GM15510 (cell line): ENCODE measurements around the gene RNF220.

Source experiments
- POLR2A ChIP-seq: IDR thresholded peaks from 3 replicates; pipeline ENCODE4 v1.6.1; 2011; ENCODE audit warnings: borderline replicate concordance; ENCODE audit not compliant: insufficient read length; ENCODE audit errors: extremely low read depth

Gene RNF220

DNA sequence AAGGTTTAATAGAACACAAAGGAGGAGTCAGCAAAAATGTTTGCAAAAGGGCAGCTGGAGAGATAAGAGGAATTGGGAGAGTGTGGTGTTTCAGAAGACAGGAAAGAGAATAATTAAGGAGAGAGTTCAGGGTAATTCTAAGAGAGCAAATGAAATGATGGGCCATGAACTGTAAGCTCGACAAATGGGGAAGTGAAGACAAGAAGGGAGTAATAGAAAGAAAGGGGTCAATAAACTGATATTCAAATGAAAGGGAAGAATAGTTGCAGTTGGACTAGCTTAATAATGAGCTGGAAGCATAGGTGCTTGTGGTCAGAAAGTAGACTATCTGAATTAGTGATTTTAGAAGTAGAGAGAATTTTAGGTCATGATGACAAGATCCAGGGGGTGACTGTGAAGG lies 15.6 kb upstream of the RNF220 start:
- TF ChIP-seq POLR2A: no peak

DNA sequence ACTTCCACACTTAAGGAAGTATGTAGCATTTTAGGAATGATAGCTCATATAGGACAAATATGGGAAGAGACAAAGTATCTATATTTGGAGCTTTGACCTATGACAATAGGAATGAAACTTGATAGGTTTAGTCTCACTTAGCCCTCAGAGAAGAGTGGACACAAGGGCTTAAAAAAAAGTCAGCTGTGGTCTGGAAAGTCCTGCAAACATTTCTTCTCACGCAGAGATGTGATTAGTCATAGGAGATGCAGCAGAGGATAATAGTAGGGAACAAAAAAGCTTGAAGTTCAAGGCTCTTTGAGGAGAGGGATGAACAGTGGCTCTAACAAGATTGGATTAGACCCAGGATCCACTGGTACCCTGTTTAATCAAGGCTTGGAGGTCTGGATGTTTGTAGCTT lies 14.8 kb upstream of the RNF220 start:
- TF ChIP-seq POLR2A: no peak

DNA sequence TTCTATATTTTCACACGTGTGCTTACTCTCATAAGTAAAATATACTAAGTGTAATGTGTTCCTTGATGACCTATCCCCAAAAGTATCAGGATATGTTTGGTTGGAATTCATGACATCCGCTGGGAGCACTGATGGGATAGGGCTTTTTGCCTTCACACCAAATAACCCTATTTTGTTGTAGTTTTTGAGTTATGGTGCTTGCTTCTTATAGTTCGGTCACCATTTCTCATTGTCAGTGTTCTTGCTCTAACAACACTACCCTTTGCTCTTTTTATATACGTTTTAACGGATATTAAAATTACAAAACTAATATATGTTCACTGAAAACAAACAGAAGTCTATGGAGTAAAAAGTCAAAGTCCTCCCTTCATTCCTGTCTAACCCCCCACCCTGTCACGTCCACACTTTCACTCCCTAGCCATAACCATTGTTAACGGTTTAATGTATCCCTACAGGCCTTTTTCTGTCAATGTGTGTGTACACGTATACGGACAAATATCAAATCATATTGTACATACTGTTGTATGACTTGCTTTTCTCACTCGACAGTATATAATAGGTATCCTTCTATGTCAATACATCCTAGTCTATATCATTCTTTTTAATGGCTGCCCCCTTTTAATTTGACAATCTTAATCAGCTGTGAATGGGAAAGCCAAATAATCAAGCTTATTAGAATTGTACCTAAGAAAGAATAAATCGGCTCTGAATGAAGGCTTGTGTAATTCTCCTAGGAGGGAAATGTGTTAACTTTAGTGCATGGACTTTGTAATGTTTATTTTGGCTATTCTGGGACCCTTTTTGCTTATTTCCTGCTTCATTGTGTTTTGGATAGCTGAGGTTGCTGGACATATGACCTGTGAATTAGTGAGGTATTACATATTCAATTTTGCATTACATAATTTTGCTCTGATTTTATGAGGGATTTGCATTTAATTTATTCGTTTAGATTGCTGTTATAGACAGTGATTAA lies 3.5 kb upstream of the RNF220 start:
- no peak for TF ChIP-seq POLR2A

DNA sequence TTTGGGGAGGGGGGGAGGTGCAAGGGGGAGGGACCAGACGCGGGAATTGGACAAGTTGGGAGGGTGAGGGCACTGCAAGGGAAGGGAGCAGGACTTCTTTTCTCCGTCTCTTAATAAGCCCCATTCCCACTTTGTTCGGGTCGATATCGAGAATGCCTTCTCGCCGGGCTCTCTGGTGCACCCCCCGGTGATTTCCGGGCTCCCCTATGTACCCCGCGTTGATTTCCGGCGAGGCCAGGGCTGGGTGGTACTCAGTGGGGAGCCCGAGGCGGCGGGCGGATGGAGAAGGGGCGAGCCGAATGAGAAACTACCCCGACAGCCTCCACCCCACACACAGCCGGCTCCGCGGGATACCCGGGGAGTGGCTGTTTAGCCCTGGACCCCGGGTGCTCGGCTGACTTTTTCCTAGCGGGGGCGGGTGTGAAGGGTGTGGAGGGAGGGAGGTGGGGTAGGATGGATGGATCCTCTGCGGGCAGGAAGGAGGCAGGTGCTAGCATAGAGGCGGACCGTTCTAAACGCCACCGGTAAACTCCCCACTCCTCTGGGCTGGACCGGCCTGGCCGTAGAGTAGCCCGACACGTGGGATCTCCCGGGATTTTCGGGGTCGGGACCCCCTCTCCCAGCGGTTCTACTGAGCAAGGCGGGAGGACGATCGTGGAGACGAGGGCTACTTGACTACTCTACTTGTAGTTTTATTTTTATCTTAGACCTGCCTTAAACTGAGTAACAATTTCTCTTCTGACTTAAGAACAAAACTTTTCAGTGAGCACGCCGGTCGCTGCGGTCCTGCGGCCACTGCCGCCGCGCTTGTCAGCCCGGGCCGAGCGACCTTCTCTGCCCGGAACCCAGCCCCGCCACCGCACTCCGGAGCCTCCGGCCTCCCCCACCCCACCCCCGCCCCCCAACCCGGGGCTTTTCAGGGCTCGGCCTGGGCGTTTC lies 1.0 kb downstream of the RNF220 start:
- TF ChIP-seq POLR2A: no peak

DNA sequence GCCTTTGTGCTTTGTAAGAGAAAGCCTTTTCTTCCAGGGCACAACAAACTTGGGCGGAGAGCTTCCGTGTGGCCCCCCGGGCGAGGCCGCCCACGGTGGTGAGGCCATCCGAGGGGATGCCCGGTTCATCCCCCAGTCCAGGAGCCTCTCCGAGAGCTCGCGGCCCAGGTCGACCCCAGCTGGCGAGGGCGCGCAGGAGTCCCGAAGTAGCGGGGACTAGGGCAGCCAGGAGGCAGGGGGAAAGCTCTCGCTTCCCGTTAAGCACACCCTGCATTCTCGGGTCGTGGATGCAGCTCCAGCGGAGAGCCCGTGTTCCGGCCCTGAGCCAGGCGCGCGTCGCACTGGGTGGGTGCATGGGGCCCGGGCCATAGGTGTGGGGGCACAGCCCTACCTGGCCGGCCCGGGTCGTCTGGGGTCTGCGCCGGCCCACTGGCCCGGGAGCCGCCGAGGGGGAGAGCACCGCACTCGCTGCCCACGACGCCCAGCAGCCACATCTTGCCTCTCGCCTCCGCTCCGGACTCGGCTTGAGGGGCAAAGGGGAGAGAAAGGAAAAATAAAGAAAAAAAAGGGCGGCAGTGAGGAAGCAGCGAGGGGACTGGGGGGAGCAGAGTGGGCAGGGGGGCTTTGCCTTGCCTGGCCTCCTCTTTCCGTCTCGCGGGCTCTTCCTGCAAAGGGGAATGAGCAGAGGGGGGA lies 1.8 kb downstream of the RNF220 start:
- no peak for TF ChIP-seq POLR2A

DNA sequence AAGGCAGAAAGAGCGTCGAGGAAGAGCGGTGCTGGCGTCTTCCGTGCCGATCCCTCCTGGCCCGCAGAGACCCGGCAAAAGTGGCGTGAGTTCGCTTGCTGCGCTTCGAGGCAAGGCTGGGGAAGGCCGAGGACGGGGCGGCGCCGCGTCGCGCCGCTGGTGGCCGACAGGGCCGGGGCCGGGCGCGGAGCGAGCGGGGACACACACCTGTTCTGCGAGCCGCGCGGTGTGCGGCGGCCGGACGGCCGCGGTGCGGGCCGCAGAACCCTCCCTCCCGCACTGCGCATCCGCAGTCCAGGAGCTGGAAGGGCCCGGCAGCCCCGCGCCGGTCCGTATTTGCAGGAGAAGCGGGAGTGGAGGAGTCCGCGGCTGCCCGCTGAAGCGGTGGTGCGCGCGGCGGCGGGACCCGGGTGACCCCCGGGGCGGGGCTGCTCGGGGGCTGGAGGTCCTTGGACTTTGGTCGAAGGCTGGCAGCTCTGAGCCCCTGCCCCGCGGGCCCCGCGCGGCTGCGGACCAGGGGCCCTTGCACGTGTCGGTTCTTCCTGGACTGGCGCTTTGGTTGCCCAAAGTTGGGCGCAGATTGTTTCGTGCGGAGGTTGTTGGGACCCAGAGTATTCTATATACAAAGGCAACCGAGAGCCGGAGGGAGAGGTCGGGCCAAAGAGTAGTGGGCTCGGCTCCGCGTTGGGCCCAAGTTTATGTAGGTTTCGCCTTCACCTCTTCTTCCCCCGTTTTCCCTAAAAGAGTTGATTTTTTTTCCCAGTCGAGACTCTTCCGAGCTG lies 2.6 kb downstream of the RNF220 start:
- no peak for TF ChIP-seq POLR2A

DNA sequence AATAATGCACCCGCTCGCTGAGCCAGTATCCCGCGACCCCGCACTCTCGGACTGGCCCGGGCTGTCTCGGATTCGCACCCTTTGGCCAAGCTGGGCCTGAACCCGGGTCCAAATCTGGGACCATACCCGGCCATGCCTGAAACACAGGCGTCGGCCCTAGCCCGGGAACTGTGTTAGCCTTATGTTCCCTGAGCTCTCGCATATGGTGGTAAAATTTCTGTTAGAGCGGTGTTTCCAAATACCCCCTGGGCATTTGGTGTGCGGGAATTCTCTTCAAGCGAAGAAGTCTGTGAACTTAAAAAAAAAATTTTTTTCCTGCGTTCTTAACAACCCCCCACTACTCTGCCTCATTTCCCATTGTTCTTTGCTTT lies 3.1 kb downstream of the RNF220 start:
- TF ChIP-seq POLR2A: no peak

DNA sequence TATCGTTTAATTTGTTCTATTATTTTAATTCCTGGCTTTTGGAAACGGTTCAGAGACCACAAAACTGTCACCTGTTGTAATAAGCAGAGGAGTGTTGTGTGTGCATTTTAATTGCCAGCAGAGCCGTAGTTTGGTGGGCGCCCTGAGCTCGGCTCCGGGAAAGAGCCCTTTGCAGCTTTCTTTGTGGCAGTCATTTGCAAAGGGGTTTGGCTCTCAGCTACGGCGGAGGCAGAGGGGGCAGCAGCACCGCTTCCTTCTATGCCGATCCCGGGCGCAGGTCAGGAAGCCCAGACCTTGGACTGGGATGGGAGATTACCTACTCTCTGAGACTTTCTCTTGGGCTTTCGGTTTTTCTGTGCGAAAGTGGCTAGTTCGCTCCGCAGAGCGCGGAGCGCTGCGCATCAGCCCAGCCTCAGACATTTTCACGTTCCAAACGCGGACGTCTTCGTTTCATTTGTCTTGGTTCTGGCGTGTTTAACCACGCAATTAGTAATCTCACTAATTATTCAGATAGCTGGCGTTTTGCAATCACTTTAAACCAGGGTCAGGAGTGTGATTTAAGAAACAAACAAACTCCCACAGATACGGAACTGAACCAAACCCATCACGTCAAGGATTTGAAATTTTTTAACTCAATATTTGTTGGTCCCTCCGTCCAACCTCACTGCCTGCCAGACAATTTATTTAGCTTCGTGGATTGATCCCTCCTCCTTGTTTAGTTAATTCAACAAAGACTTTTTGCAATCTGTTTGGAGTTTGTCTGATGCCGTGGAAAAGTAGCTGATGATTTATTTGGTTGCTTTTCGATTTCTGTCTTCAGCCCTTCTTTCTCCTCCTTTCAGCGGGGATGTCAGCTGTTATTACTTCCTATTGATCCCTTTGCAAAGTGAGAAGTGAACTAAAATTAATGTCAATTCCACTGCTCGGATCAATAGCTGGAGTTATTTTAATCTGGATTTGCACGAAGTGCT lies 3.9 kb downstream of the RNF220 start:
- no peak for TF ChIP-seq POLR2A

DNA sequence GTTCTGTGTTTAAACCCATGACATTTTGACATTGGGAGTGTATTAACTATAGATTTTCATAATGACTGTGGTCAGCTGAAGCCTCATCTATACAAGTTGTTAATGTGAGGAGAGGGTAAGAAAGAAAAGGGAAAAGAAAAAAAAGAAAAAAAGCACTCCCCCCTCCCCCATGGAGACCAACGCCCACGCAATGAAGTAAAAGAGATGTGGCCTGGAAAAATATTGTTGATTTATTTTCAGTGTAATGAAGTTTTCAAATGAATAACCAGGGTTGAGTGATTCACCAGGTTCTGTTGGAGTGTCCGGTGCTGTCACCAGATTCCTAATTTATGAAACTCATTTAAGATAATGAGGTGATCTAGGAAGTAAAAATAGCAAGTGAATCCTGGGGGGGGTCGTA lies 4.7 kb downstream of the RNF220 start:
- no peak for TF ChIP-seq POLR2A

DNA sequence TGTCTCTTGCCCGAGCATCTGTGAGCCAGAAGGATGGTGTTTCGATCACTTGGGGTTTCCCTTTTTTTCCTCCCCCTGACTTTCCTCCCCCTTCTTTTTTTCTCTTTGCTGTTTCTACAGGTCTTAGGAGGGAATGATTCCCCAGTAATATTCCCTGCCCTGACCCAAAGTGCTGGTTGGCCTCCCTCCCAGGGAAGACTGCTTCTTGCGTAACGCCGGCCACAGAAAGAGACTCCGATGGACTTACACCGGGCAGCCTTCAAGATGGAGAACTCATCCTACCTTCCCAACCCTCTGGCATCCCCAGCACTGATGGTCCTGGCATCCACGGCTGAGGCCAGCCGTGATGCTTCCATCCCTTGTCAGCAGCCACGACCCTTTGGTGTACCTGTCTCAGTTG lies 6.8 kb downstream of the RNF220 start:
- TF ChIP-seq POLR2A: no peak

DNA sequence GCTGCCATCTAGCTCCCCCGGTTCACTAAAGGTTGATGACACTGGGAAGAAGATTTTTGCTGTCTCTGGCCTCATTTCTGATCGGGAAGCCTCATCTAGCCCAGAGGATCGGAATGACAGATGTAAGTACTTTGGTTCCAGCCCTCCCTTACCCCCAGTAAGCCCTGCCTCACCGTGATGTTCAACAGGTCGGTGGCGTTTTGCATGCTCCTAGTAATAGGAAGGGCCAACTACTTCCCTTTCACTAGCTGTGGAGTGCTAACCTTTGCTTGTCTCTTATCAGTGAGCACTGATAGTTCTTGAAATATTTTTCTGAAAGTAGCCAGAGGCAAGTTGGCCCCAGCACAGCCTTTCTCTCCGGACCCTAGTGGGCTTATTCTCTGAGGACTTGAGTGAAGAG lies 7.5 kb downstream of the RNF220 start:
- TF ChIP-seq POLR2A: no peak

DNA sequence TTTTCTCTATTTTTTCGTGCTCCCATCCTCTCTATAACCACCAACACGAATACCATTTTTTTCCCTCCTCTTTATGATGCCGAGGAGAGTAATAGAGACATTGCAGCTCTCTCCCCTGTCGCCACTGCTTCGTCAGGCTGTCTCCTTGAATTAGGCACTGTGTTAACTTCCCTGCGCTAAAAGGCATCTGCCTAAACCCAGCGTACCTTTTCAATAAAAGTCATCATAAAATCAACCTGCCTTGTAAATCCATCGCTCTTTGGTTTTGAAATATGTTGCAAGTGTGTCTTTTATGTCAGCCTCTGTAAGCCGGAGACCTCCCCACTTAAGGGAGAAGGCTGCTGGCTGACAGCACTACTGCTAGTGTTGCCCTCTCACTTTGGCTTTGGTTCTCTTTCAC lies 8.7 kb downstream of the RNF220 start:
- no peak for TF ChIP-seq POLR2A

DNA sequence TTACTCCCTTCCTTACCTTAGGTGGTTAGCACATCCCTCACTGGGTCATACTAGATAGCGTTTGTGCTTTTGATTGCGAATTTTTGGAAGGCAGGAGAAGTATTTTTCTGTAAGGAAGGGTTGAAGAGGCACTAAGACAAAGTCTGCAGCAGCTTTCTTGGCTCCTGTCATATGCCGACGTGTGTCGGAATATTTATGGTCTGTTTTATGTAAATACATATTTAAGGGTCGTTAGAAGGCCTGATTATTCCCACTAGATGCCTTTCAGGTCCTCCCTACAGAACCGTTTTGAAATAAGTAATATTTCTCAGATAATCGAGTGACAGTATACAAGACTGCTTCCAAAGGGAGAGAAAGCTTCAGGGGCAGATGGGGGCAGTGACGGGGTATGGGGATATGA lies 10.0 kb downstream of the RNF220 start:
- TF ChIP-seq POLR2A: no peak
